PFSK-1 (cell line): Measurements from ENCODE around the gene HHATL.

ENCODE experiments used
- TAF1 ChIP-seq: IDR thresholded peaks from 2 replicates; pipeline ENCODE4 v1.6.1; 2012; ENCODE audit warnings: low read length, control low read depth, borderline replicate concordance; ENCODE audit not compliant: insufficient read depth
- TF ChIP-seq, protein P1 (sequence below), 2 experiments: IDR thresholded peaks; 2 replicates each; pipeline versions ENCODE4 v1.6.1 to v1.8.0; 2011 to 2012; ENCODE audit warnings: low read depth in 2 of 2, low read length in 2 of 2, control low read depth in 1 of 2, inconsistent platforms in 1 of 2, mild to moderate bottlenecking in 1 of 2, moderate library complexity in 1 of 2; ENCODE audit not compliant: insufficient read depth in 1 of 2

DNA sequence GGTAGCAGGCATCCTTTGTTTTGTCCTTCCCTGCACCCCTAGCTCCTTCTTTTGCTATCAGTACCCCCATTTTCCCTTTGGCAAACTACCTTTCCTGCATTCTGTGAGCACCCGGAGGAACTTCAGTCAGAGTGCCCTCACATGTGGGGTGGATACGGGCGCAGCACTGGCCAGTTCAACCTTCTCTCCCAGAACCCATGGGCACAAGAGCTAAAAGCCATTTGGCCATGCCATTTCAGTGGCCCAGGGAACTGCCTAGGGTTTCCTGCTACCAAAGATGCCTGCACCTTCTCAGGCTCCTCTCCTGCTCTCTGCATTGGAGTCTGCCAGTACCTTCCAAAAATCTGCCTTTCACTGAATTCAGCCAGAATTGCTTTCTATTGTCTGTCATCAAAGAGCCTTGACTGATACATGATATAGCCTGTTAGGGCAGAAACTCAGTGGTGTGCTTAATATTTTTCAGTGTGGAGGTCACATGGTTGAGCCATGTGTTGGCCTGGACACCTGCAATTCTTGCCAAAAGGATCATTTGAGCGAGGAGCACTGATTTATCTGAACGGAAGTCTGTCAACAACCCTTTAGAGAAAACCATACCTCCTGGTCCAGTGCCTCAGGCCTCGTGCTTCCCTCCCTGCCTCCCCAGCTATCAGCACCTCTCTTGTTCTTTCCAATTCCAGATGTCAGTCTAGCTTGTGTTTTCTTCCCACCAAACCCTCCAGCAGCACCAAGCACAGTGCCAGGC, 27.0 kb upstream of the HHATL start:
- no peak for TF ChIP-seq TAF1
- TF ChIP-seq, protein P1, sequence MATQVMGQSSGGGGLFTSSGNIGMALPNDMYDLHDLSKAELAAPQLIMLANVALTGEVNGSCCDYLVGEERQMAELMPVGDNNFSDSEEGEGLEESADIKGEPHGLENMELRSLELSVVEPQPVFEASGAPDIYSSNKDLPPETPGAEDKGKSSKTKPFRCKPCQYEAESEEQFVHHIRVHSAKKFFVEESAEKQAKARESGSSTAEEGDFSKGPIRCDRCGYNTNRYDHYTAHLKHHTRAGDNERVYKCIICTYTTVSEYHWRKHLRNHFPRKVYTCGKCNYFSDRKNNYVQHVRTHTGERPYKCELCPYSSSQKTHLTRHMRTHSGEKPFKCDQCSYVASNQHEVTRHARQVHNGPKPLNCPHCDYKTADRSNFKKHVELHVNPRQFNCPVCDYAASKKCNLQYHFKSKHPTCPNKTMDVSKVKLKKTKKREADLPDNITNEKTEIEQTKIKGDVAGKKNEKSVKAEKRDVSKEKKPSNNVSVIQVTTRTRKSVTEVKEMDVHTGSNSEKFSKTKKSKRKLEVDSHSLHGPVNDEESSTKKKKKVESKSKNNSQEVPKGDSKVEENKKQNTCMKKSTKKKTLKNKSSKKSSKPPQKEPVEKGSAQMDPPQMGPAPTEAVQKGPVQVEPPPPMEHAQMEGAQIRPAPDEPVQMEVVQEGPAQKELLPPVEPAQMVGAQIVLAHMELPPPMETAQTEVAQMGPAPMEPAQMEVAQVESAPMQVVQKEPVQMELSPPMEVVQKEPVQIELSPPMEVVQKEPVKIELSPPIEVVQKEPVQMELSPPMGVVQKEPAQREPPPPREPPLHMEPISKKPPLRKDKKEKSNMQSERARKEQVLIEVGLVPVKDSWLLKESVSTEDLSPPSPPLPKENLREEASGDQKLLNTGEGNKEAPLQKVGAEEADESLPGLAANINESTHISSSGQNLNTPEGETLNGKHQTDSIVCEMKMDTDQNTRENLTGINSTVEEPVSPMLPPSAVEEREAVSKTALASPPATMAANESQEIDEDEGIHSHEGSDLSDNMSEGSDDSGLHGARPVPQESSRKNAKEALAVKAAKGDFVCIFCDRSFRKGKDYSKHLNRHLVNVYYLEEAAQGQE (IDR thresholded peaks at IDR 0.05; ENCODE audit: insufficient read depth in 1 of 2, low read depth in 2 of 2, low read length in 2 of 2) = no peak
